Measurements from ENCODE around the gene MARVELD2. TPM values are rescaled to one million over a fixed set of nuclear protein-coding genes. Genes with fewer than 3 reads are reported as not detected.

The MARVELD2 gene
- total and polyA plus RNA-seq, 9 of the 15 experiments (the other 6 are each of a cell fraction or from before 2014, with no cell fraction given) = 0.03 to 0.29 (median 0.06) TPM; not detected in 3

DNA sequence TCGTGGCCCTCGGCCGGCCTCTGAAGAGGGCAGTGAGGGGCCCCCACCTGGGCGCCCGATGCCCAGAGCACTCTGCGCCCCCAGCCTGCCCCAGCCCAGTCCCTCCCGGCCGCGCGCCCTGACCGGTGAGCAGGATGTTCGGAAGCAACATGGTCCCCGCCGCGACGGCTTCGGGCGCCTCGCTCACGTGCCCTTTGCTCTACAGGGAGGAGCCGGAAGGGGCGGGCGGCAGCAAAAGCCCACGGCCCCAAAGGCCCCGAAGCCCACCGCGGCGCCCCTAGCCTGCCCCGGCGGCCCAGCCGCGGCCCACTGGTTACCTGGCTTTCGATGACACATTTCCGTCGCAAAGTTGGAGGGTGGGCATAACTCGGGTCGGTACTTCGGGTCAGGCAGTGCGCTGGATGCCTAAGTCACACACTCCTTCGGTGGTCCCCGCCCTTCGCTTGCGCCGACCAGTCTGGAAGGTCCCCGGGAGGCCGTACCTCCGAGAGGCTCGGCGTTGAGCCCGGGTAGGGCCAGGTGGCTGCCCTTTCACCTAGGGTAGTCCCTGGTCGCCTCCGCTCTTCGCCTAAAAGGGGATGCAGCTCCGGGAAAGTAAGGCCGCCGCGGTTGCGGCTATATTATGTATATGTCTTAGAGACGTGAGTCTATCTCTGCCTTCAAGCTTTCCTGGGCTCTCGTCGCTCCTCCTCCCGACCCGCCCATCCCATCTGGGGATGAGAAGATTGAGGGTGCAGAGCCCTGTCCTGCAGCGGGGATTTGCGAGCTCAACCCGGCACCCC, 45.4 kb upstream of the MARVELD2 start, which contains the start of the genes AK6, RAD17 and TAF9 (continued):
- TF ChIP-seq, protein P1, sequence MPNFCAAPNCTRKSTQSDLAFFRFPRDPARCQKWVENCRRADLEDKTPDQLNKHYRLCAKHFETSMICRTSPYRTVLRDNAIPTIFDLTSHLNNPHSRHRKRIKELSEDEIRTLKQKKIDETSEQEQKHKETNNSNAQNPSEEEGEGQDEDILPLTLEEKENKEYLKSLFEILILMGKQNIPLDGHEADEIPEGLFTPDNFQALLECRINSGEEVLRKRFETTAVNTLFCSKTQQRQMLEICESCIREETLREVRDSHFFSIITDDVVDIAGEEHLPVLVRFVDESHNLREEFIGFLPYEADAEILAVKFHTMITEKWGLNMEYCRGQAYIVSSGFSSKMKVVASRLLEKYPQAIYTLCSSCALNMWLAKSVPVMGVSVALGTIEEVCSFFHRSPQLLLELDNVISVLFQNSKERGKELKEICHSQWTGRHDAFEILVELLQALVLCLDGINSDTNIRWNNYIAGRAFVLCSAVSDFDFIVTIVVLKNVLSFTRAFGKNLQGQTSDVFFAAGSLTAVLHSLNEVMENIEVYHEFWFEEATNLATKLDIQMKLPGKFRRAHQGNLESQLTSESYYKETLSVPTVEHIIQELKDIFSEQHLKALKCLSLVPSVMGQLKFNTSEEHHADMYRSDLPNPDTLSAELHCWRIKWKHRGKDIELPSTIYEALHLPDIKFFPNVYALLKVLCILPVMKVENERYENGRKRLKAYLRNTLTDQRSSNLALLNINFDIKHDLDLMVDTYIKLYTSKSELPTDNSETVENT (CRISPR knock-in tag; IDR thresholded peaks at IDR 0.05) = peak; percentile 43
- peak; percentile 96 for TF ChIP-seq KLF1 (tag; IDR thresholded peaks at IDR 0.05)
- TF ChIP-seq FOXK1 (CRISPR knock-in tag; IDR thresholded peaks at IDR 0.05; ENCODE audit: borderline replicate concordance) = peak; percentile 70; the same call in 1 of the 2 replicates
- TF ChIP-seq ZNF133 (CRISPR knock-in tag; IDR thresholded peaks at IDR 0.05) = no peak
- peak; percentile 76 for TF ChIP-seq HCFC1 (IDR thresholded peaks at IDR 0.05; ENCODE audit: low read depth, low read length)
- no peak for TF ChIP-seq THRAP3 (IDR thresholded peaks at IDR 0.05; ENCODE audit: borderline replicate concordance)
- 0 out of 2 replicates have a peak, but pooled peaks have one; percentile 25 for TF ChIP-seq PRMT5 (CRISPR knock-in tag; IDR thresholded peaks at IDR 0.05)
- TF ChIP-seq KDM4B (IDR thresholded peaks at IDR 0.05; ENCODE audit: borderline replicate concordance in 2 of 2, low read depth in 1 of 2) = 0 out of 4 replicates have a peak, but pooled peaks of 1 of the 2 experiments have one; percentile 37
- TF ChIP-seq MAFK (IDR thresholded peaks at IDR 0.05; ENCODE audit: low read length) = no peak
- peak; percentile 92 for TF ChIP-seq RBBP5 (IDR thresholded peaks at IDR 0.05; ENCODE audit: borderline replicate concordance, insufficient read depth, low read length, poor library complexity, severe bottlenecking)
- TF ChIP-seq, protein P2, sequence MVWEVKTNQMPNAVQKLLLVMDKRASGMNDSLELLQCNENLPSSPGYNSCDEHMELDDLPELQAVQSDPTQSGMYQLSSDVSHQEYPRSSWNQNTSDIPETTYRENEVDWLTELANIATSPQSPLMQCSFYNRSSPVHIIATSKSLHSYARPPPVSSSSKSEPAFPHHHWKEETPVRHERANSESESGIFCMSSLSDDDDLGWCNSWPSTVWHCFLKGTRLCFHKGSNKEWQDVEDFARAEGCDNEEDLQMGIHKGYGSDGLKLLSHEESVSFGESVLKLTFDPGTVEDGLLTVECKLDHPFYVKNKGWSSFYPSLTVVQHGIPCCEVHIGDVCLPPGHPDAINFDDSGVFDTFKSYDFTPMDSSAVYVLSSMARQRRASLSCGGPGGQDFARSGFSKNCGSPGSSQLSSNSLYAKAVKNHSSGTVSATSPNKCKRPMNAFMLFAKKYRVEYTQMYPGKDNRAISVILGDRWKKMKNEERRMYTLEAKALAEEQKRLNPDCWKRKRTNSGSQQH (CRISPR knock-in tag; IDR thresholded peaks at IDR 0.05) = peak; percentile 12; the same call in 1 of the 2 replicates
- TF ChIP-seq SMC3 (conservative IDR thresholded peaks at IDR 0.05; ENCODE audit: insufficient read depth, low read depth, low read length) = no peak
- TF ChIP-seq E2F3 (CRISPR knock-in tag; IDR thresholded peaks at IDR 0.05) = peak; percentile 85
- TF ChIP-seq, protein P3, sequence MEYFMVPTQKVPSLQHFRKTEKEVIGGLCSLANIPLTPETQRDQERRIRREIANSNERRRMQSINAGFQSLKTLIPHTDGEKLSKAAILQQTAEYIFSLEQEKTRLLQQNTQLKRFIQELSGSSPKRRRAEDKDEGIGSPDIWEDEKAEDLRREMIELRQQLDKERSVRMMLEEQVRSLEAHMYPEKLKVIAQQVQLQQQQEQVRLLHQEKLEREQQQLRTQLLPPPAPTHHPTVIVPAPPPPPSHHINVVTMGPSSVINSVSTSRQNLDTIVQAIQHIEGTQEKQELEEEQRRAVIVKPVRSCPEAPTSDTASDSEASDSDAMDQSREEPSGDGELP (CRISPR knock-in tag; IDR thresholded peaks at IDR 0.05; ENCODE audit: borderline replicate concordance) = peak; percentile 83; the same call in 1 of the 2 replicates
- peak; percentile 76 to 80 for TF ChIP-seq NRF1 (conservative IDR thresholded peaks at IDR 0.05 in 1 of 2, IDR thresholded peaks at IDR 0.05 in 1 of 2)
- TF ChIP-seq ZNF586 (CRISPR knock-in tag; conservative IDR thresholded peaks at IDR 0.05) = no peak
- TF ChIP-seq ELF2 (CRISPR knock-in tag; IDR thresholded peaks at IDR 0.05) = peak; percentile 74
- TF ChIP-seq FOXJ3 (CRISPR knock-in tag; IDR thresholded peaks at IDR 0.05) = no peak
- TF ChIP-seq, protein P4, sequence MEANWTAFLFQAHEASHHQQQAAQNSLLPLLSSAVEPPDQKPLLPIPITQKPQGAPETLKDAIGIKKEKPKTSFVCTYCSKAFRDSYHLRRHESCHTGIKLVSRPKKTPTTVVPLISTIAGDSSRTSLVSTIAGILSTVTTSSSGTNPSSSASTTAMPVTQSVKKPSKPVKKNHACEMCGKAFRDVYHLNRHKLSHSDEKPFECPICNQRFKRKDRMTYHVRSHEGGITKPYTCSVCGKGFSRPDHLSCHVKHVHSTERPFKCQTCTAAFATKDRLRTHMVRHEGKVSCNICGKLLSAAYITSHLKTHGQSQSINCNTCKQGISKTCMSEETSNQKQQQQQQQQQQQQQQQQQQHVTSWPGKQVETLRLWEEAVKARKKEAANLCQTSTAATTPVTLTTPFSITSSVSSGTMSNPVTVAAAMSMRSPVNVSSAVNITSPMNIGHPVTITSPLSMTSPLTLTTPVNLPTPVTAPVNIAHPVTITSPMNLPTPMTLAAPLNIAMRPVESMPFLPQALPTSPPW (CRISPR knock-in tag; IDR thresholded peaks at IDR 0.05) = peak; percentile 98

All from K562 (cell line).